Measurements from ENCODE around the gene CARS1. TPM values are rescaled to one million over a fixed set of nuclear protein-coding genes. Genes with fewer than 3 reads are reported as not detected.

The CARS1 gene
- total and polyA plus RNA-seq, 2 of the 4 experiments (the other 2 are of a cell fraction), result 72.7 to 78.3 TPM

DNA sequence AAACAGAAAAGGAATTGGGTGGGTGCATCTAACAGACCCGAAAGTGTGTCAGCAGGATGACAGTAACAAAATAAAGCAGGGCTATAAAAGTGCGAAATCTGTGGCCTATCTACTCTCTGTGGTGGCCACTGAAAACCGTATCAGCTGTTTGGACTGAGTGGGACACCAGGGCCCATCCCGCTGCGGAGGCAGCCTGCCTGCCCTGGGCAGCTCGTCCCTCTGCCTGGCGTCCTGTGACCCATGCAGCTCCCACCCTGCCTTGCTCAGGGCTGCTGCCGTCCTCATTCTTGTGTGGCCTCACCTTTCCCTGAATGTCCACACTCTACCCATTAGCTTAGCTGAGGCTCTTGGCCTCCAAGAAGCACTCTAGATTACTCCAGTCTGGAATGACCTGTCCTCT, 30.4 kb downstream of the CARS1 start:
- no peak overlapping the region for H2AFZ ChIP-seq (replicated peaks; ENCODE audit: low read length, poor library complexity)
- no peak overlapping the region for H3K14ac ChIP-seq (replicated peaks; ENCODE audit: low read depth, low read length)
- no peak overlapping the region for H2BK20ac ChIP-seq (ENCODE audit: low read depth, low read length)
- H3K4me1 ChIP-seq (ENCODE audit: control insufficient read depth, insufficient read depth, low read length), result peaks cover 6% of the 10 kb centered on the region
- H4K8ac ChIP-seq (ENCODE audit: low read depth in 2 of 2, low read length in 2 of 2), result no peak overlapping the region
- H3K9me3 ChIP-seq (ENCODE audit: control insufficient read depth, insufficient read depth, low read length), result no peaks in the 10 kb centered on the region
- ChIA-PET CTCF (interaction anchor here (1.3 kb wide), 1 partner anchor 11 kb away, joined by 5 read pairs; no protein-coding TSS in a partner anchor), POLR2A (ENCODE audit: unreplicated experiment) (no interaction called here)
- no peak overlapping the region for H2AK9ac ChIP-seq (replicated peaks; ENCODE audit: low read depth, low read length, poor library complexity)
- H3K4me2 ChIP-seq (ENCODE audit: low read depth, low read length), result no peak overlapping the region
- H3K36me3 ChIP-seq (ENCODE audit: control insufficient read depth, insufficient read depth, low read length), result peaks cover 65% of the 10 kb centered on the region
- in situ Hi-C loops (cut with MboI; ENCODE audit: low sequenced_read_pairs) (no loop called here), intact Hi-C loops (cut with micrococcal nuclease) (no loop called here), dilution Hi-C loops (cut with HindIII; ENCODE audit: low sequenced_read_pairs, unreplicated experiment) (no loop called here)
- H2BK5ac ChIP-seq (ENCODE audit: low read depth, low read length, poor library complexity, severe bottlenecking), result no peak overlapping the region
- H3K27ac ChIP-seq (ENCODE audit: insufficient read depth, low read length), result no peak overlapping the region
- H3K18ac ChIP-seq (ENCODE audit: low read depth, low read length), result no peak overlapping the region
- no peak overlapping the region for H2BK120ac ChIP-seq (ENCODE audit: low read depth, low read length)
- no TSS peak for BruUV-seq (replicated peaks)
- H4K91ac ChIP-seq (ENCODE audit: insufficient read depth, low read depth, low read length), result no peak overlapping the region
- no peak overlapping the region for H2BK15ac ChIP-seq (ENCODE audit: low read depth, low read length)
- H4K20me1 ChIP-seq (ENCODE audit: insufficient read depth, low read length), result peaks cover 46% of the 10 kb centered on the region
- WGBS, 2 experiments (ENCODE audit: extremely low coverage in 2 of 2, insufficient read length in 1 of 2), result 98% methylated on average over 8 of the region's 8 CpGs; no CpG with 5 or more reads in 1 of the 2 experiments
- H3K56ac ChIP-seq (ENCODE audit: extremely low read depth, insufficient read depth, low read length), result no peak overlapping the region
- no peak overlapping the region for H3K23ac ChIP-seq (ENCODE audit: low read depth, low read length)
- no peak overlapping the region for H2AK5ac ChIP-seq (ENCODE audit: low read depth, low read length)
- ATAC-seq (ENCODE audit: low read depth) (no peak), DNase-seq (no peak)
- peaks cover 27 to 68% of the 10 kb centered on the region in 2 experiments for H3K79me1 ChIP-seq (ENCODE audit: low read depth in 1 of 2, low read length in 2 of 2)
- TF ChIP-seq POLR2A (IDR thresholded peaks at IDR 0.05; ENCODE audit: low read depth, low read length), result no peak
- no peak for TF ChIP-seq NFE2L2 (IDR thresholded peaks at IDR 0.05; ENCODE audit: low read depth, low read length)
- TF ChIP-seq, protein P1, sequence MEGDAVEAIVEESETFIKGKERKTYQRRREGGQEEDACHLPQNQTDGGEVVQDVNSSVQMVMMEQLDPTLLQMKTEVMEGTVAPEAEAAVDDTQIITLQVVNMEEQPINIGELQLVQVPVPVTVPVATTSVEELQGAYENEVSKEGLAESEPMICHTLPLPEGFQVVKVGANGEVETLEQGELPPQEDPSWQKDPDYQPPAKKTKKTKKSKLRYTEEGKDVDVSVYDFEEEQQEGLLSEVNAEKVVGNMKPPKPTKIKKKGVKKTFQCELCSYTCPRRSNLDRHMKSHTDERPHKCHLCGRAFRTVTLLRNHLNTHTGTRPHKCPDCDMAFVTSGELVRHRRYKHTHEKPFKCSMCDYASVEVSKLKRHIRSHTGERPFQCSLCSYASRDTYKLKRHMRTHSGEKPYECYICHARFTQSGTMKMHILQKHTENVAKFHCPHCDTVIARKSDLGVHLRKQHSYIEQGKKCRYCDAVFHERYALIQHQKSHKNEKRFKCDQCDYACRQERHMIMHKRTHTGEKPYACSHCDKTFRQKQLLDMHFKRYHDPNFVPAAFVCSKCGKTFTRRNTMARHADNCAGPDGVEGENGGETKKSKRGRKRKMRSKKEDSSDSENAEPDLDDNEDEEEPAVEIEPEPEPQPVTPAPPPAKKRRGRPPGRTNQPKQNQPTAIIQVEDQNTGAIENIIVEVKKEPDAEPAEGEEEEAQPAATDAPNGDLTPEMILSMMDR (conservative IDR thresholded peaks at IDR 0.05; ENCODE audit: low read depth, low read length), result no peak
- TF ChIP-seq CEBPB (IDR thresholded peaks at IDR 0.05; ENCODE audit: low read depth, low read length), result no peak
- no peak for TF ChIP-seq RAD21 (IDR thresholded peaks at IDR 0.05; ENCODE audit: low read length)
- no peak for TF ChIP-seq USF2 (IDR thresholded peaks at IDR 0.05; ENCODE audit: low read depth, low read length)
- no peak for TF ChIP-seq SMC3 (IDR thresholded peaks at IDR 0.05; ENCODE audit: low read depth, low read length)
- no peak for TF ChIP-seq MAZ (IDR thresholded peaks at IDR 0.05; ENCODE audit: borderline replicate concordance, low read depth, low read length)
- no peak for TF ChIP-seq RFX5 (IDR thresholded peaks at IDR 0.05; ENCODE audit: low read depth, low read length)
- no peak for TF ChIP-seq BHLHE40 (IDR thresholded peaks at IDR 0.05; ENCODE audit: low read depth, low read length)
- no peak for TF ChIP-seq ELK1 (IDR thresholded peaks at IDR 0.05; ENCODE audit: borderline replicate concordance, low read depth, low read length)
- no peak overlapping the region for H3K9ac ChIP-seq (ENCODE audit: low read depth, low read length)
- H3K4ac ChIP-seq (ENCODE audit: low read depth, low read length), result no peak overlapping the region
- peaks cover 22% of the 10 kb centered on the region for H3K9me1 ChIP-seq (ENCODE audit: insufficient read depth, low read length)
- no peaks in the 10 kb centered on the region for H3K27me3 ChIP-seq (ENCODE audit: control insufficient read depth, insufficient read depth, low read length)
- no peak overlapping the region for H3K4me3 ChIP-seq (ENCODE audit: insufficient read depth, low read depth, low read length)
- H4K5ac ChIP-seq (ENCODE audit: low read depth, low read length), result no peak overlapping the region

Measured in IMR-90 (cell line).